ENCODE measurements around the gene FXYD6. TPM values are rescaled to one million over a fixed set of nuclear protein-coding genes. Genes with fewer than 3 reads are reported as not detected.
A peak's percentile ranks its signal among the peaks of the same experiment; 100 is the strongest.

FXYD6 gene
- total and polyA plus RNA-seq, 9 of the 15 experiments (the other 6 are each of a cell fraction or from before 2014, with no cell fraction given): 0.07 to 0.35 TPM; not detected in 7

GRCh38 chr11:117819096-117820040 is 57.1 kb downstream of the FXYD6 start:
- intact Hi-C loops (cut with micrococcal nuclease): loop anchor here (2.0 to 5.0 kb wide), 3 partner anchors 88 to 351 kb away; no protein-coding TSS in a partner anchor
- H3K9ac ChIP-seq (ENCODE audit: insufficient read depth in 1 of 2, low read depth in 2 of 2, low read length in 2 of 2): no peak overlapping the region
- no peak overlapping the region for H3K4me2 ChIP-seq (ENCODE audit: insufficient read depth, low read length)
- peak; percentile 84 for ATAC-seq
- H4K20me1 ChIP-seq (replicated peaks; ENCODE audit: control insufficient read depth, insufficient read depth, low read length): peaks cover 13% of the 10 kb centered on the region
- H2AFZ ChIP-seq (ENCODE audit: low read depth, low read length): no peak overlapping the region
- no TSS peak for BruUV-seq (replicated peaks)
- POLR2A ChIA-PET: interaction anchor here (0.6 to 1.2 kb wide), 3 partner anchors 10 to 356 kb away, joined by 3 to 4 read pairs (median 3); no protein-coding TSS in a partner anchor
- CTCF ChIA-PET (ENCODE audit: low intra/inter-chr PET ratio): interaction anchor here (0.6 to 4.0 kb wide), 8 partner anchors 11 to 839 kb away, joined by 3 to 52 read pairs (median 4); partner anchors contain the start of gene SCN4B
- FAIRE-seq: peak; percentile 92
- no peaks in the 10 kb centered on the region for H3K36me3 ChIP-seq (ENCODE audit: control insufficient read depth, insufficient read depth, low read length)
- H3K27ac ChIP-seq (ENCODE audit: extremely low read depth, low read depth, low read length): no peak overlapping the region
- peaks cover 0 to 35% of the 10 kb centered on the region in 2 experiments; a peak in 3 of 5 replicates for H3K4me1 ChIP-seq (replicated peaks in 1 of 2; ENCODE audit: control insufficient read depth in 2 of 2, insufficient read depth in 2 of 2, low read length in 2 of 2)
- H3K4me3 ChIP-seq: no peak overlapping the region
- in situ Hi-C loops (cut with MboI): loop anchor here (5.0 kb wide), 2 partner anchors 128 to 228 kb away; no protein-coding TSS in a partner anchor
- H3K79me2 ChIP-seq (ENCODE audit: control insufficient read depth, insufficient read depth, low read length): no peaks in the 10 kb centered on the region
- no peaks in the 10 kb centered on the region for H3K9me3 ChIP-seq (replicated peaks; ENCODE audit: control insufficient read depth, insufficient read depth, low read depth, low read length)
- H3K9me1 ChIP-seq (ENCODE audit: control insufficient read depth, insufficient read depth, low read length): peaks cover 2% of the 10 kb centered on the region
- peaks cover 7 to 29% of the 10 kb centered on the region in 2 experiments for H3K27me3 ChIP-seq (ENCODE audit: control insufficient read depth in 2 of 2, insufficient read depth in 2 of 2, low read length in 2 of 2)
- WGBS (ENCODE audit: insufficient coverage, low coverage, missing lambda C conversion rate): 30% methylated on average over 10 of the region's 10 CpGs
- DNase-seq (ENCODE audit: extremely low read depth in 1 of 4, low spot score in 3 of 4): peak; percentile 59 to 83 (median 68)
- TF ChIP-seq ARID2 (IDR thresholded peaks at IDR 0.05) (peak; percentile 72; the same call in 1 of the 2 replicates), REST (IDR thresholded peaks at IDR 0.05; ENCODE audit: borderline replicate concordance) (peak; percentile 78), REST (CRISPR knock-in tag; IDR thresholded peaks at IDR 0.05; ENCODE audit: low read depth) (no peak), HLTF (IDR thresholded peaks at IDR 0.05) (no peak), SMC3 (conservative IDR thresholded peaks at IDR 0.05; ENCODE audit: insufficient read depth, low read depth, low read length) (peak; percentile 91), RAD21 (CRISPR knock-in tag; conservative IDR thresholded peaks at IDR 0.05 in 1 of 2, IDR thresholded peaks at IDR 0.05 in 1 of 2) (peak; percentile 82 to 90), JUND (IDR thresholded peaks at IDR 0.05; ENCODE audit: borderline replicate concordance, low read depth, low read length) (peak; percentile 50; the same call in 1 of the 2 replicates), JUND (tag; IDR thresholded peaks at IDR 0.05; ENCODE audit: borderline replicate concordance, low read depth, low read length) (no peak; the same call in 2 of the 3 replicates), STAG1 (CRISPR knock-in tag; IDR thresholded peaks at IDR 0.05; ENCODE audit: borderline replicate concordance) (peak; percentile 84), CTBP1 (IDR thresholded peaks at IDR 0.05; ENCODE audit: borderline replicate concordance) (0 out of 2 replicates have a peak, but pooled peaks have one; percentile 29)

Data from K562 (cell line).